Keratinocyte (primary cell): ENCODE data around the gene CDIPT. TPM values are rescaled to one million over a fixed set of nuclear protein-coding genes. Genes with fewer than 3 reads are reported as not detected.
A peak's percentile ranks its signal among the peaks of the same experiment; 100 is the strongest.

Experiments used
- DNase-seq: peaks from one replicate; pipeline ENCODE4 v3.0.0-alpha.2; 2011; ENCODE audit warnings: low read depth, missing footprints, low spot score
- FAIRE-seq: peaks from 2 replicates; lab custom pipeline; 2011; peaks lifted over from hg19 to GRCh38; lab: Jason Lieb, UNC
- H2AFZ ChIP-seq: 2 replicates; pipeline ENCODE4 v1.6.0; 2012; ENCODE audit warnings: low read length, control low read depth, inconsistent platforms; ENCODE audit not compliant: control insufficient read depth
- H3K27ac ChIP-seq: 2 replicates; pipeline ENCODE4 v1.5.1; 2011; ENCODE audit warnings: low read length; ENCODE audit not compliant: control insufficient read depth, insufficient read depth
- H3K27me3 ChIP-seq: 3 replicates; pipeline ENCODE4 v1.6.0; 2011; ENCODE audit warnings: low read length; ENCODE audit not compliant: control insufficient read depth, insufficient read depth; ENCODE audit errors: extremely low read depth
- H3K36me3 ChIP-seq, 2 experiments: 2 replicates in 1 of 2; 3 replicates in 1 of 2; pipeline ENCODE4 v1.5.1; 2011; ENCODE audit warnings: low read length in 2 of 2, mild to moderate bottlenecking in 1 of 2; ENCODE audit not compliant: control insufficient read depth in 2 of 2, insufficient read depth in 2 of 2; ENCODE audit errors: extremely low read depth in 1 of 2
- H3K4me1 ChIP-seq: 3 replicates; pipeline ENCODE4 v1.5.1; 2011; ENCODE audit warnings: low read length; ENCODE audit not compliant: control insufficient read depth, insufficient read depth; ENCODE audit errors: extremely low read depth
- H3K4me2 ChIP-seq: 3 replicates; pipeline ENCODE4 v1.6.0; 2011; ENCODE audit warnings: low read depth, low read length; ENCODE audit not compliant: control insufficient read depth, insufficient read depth; ENCODE audit errors: extremely low read depth
- H3K4me3 ChIP-seq, 3 experiments: fragments of 200-600 bp in 1 of 3; sonication (generic) in 1 of 3; 2 replicates in 2 of 3; 3 replicates in 1 of 3; pipeline ENCODE4 v1.5.1; 2011 to 2016; ENCODE audit warnings: low read length in 3 of 3, mild to moderate bottlenecking in 3 of 3, control low read depth in 2 of 3, inconsistent platforms in 1 of 3, low read depth in 1 of 3, mixed read lengths in 1 of 3, mixed run types in 1 of 3, moderate library complexity in 1 of 3; ENCODE audit not compliant: control insufficient read depth in 2 of 3, insufficient read depth in 2 of 3; ENCODE audit errors: extremely low read depth in 1 of 3
- H3K79me2 ChIP-seq: 2 replicates; pipeline ENCODE4 v1.6.0; 2012; ENCODE audit warnings: low read length; ENCODE audit not compliant: control insufficient read depth, insufficient read depth
- H3K9ac ChIP-seq: 3 replicates; pipeline ENCODE4 v1.6.0; 2011; ENCODE audit warnings: low read length; ENCODE audit not compliant: control insufficient read depth, insufficient read depth; ENCODE audit errors: extremely low read depth
- H3K9me1 ChIP-seq: 3 replicates; pipeline ENCODE4 v1.6.0; 2011; ENCODE audit warnings: low read length; ENCODE audit not compliant: control insufficient read depth, insufficient read depth; ENCODE audit errors: extremely low read depth
- H3K9me3 ChIP-seq: 2 replicates; pipeline ENCODE4 v1.5.1; 2012; ENCODE audit warnings: low read depth, low read length; ENCODE audit not compliant: control insufficient read depth
- H4K20me1 ChIP-seq: 3 replicates; pipeline ENCODE4 v1.6.0; 2011; ENCODE audit warnings: low read length; ENCODE audit not compliant: control insufficient read depth, insufficient read depth; ENCODE audit errors: extremely low read depth
- CTCF ChIP-seq, 3 experiments: IDR thresholded peaks in 1 of 3; conservative IDR thresholded peaks in 1 of 3; optimal IDR thresholded peaks in 1 of 3; 2 replicates in 2 of 3; 3 replicates in 1 of 3; pipeline versions ENCODE3 to v1.5.1; 2011; ENCODE audit warnings: low read length in 3 of 3, mild to moderate bottlenecking in 3 of 3, moderate library complexity in 2 of 3, control low read depth in 1 of 3, inconsistent platforms in 1 of 3; ENCODE audit not compliant: insufficient read depth in 2 of 3; ENCODE audit errors: extremely low read depth in 1 of 3
- EZH2 ChIP-seq: IDR thresholded peaks from one replicate; pipeline ENCODE4 v1.6.1; 2012; ENCODE audit warnings: inconsistent platforms, mild to moderate bottlenecking, low read length, moderate library complexity
- dilution Hi-C: fragments of 300-500 bp; cut with MboI; formaldehyde crosslinking; loops from one replicate; pipeline ENCODE4 v1.7.0; 2020; ENCODE audit warnings: low sequenced_read_pairs; ENCODE audit not compliant: extremely low pct_ligation_motif_present
- polyA plus RNA-seq, 5 experiments: library from polyadenylated mRNA; depleted of rRNA in 3 of 5; stranded (reverse) in 3 of 5; stranded (forward) in 1 of 5; unstranded in 1 of 5; fragments of >200 nt; gene quantifications; 1 replicate in 1 of 5; 2 replicates in 3 of 5; 3 replicates in 1 of 5; pipeline versions ENCODE4 v1.2.1 to v1.2.3, GENCODE V29; 2011 to 2012; ENCODE audit warnings: missing spikeins in 2 of 5, low read depth in 1 of 5, low replicate concordance in 1 of 5

Gene CDIPT
- polyA plus RNA-seq, 1 donor (not counting 4 experiments of a cell fraction or from before 2014, with no cell fraction given) = 49.5 TPM

- Histone ChIP-seq H3K9me3 (no peaks in the 10 kb centered on the region), H3K79me2 (peaks cover 62% of the 10 kb centered on the region), H3K9me1 (peaks cover 6% of the 10 kb centered on the region), H3K9ac (peak within 1 kb of the TSS; percentile 76), H3K4me2 (peak within 1 kb of the TSS; percentile 98), H3K4me1 (peaks cover 62% of the 10 kb centered on the region), H3K36me3 (peaks cover 0 to 10% of the 10 kb centered on the region in 2 experiments), H2AFZ (no peak within 1 kb of the TSS), H3K4me3 (peak within 1 kb of the TSS; percentile 71 to 75 (median 74)), H3K27ac (peak within 1 kb of the TSS; percentile 89), H4K20me1 (no peaks in the 10 kb centered on the region), H3K27me3 (no peaks in the 10 kb centered on the region)
- DNase-seq (no peak), FAIRE-seq (peak; percentile 41)
- dilution Hi-C loops = no loop called here
- no peak for TF ChIP-seq CTCF (optimal IDR thresholded peaks at IDR 0.05 in 1 of 3, IDR thresholded peaks at IDR 0.05 in 1 of 3, conservative IDR thresholded peaks at IDR 0.05 in 1 of 3; ENCODE audit: extremely low read depth in 1 of 3, insufficient read depth in 2 of 3, low read length in 3 of 3)
Observed at GRCh38 chr16:29820271-29820701, 42.7 kb downstream of the CDIPT start, which contains the start of gene MVP. MVP (plus strand) TSS chr16:29820462; CDS start chr16:29830550, 10,088 bp downstream.

GRCh38 chr16:29819506-29819905, 43.5 kb downstream of the CDIPT start:
- dilution Hi-C loops = no loop called here
- no peak for FAIRE-seq
- TF ChIP-seq EZH2 = no peak
- peak; percentile 53 to 72 (median 56) for TF ChIP-seq CTCF (optimal IDR thresholded peaks at IDR 0.05 in 1 of 3, IDR thresholded peaks at IDR 0.05 in 1 of 3, conservative IDR thresholded peaks at IDR 0.05 in 1 of 3; ENCODE audit: extremely low read depth in 1 of 3, insufficient read depth in 2 of 3, low read length in 3 of 3)
- H3K9ac ChIP-seq = peak overlapping the region; percentile 76
- H3K27me3 ChIP-seq = no peaks in the 10 kb centered on the region
- peak overlapping the region; percentile 71 to 75 (median 74) for H3K4me3 ChIP-seq
- no peak overlapping the region for H2AFZ ChIP-seq
- H3K27ac ChIP-seq = no peak overlapping the region
- H3K9me3 ChIP-seq = no peaks in the 10 kb centered on the region
- H3K9me1 ChIP-seq = no peaks in the 10 kb centered on the region
- DNase-seq = no peak
- no peaks in the 10 kb centered on the region for H4K20me1 ChIP-seq
- peaks cover 0 to 10% of the 10 kb centered on the region in 2 experiments for H3K36me3 ChIP-seq
- peaks cover 57% of the 10 kb centered on the region for H3K79me2 ChIP-seq
- H3K4me2 ChIP-seq = peak overlapping the region; percentile 98
- H3K4me1 ChIP-seq = peaks cover 57% of the 10 kb centered on the region
